Measurements from ENCODE around the gene APLNR. TPM values are rescaled to one million over a fixed set of nuclear protein-coding genes. Genes with fewer than 3 reads are reported as not detected.

The APLNR gene
- total RNA-seq, 1 experiment from 2014 or later = not detected

DNA sequence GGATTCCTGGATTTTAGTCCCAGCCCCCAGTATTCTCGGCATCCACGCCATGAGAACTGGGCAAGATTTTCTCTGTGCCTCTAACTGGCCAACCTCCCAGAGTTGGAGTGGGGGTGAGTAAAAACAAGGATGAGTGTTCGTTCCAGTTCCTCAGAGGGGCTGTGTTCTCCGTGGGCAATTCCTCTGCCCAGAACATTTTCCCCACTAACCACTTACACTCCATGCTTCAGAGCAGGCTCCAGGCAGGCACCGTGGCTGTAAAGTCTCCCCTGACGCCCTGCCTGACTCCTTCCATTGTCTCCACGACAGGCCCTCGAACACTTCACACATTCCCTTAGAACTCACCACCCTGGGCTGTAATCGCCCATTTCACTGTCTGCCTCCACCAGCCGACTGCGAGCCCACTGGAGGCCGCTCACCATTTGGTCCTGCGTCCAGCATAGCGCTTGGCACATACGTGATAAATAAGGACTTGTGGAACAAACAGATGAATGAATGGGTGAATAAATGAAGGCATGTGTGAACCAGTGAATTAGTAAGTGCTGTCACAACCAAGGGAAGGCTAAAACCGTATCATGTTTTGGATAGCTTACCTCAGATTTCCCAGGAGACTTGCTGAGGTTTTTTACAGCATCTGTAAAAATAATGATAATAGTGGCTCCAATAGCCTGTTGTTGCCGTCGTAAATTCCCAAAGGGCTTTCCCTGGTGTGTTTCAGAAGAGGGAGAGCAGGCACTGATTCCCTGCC is 6.1 kb downstream of the APLNR start:
- ChIA-PET POLR2A (no interaction called here), CTCF (interaction anchor here (1.0 kb wide), 1 partner anchor 18 kb away, joined by 3 read pairs; no protein-coding TSS in a partner anchor)
- DNase-seq (ENCODE audit: unreplicated experiment) = no peak
- no TSS peak for BruUV-seq (replicated peaks)
- Mint-ChIP-seq H3K27me3 (ENCODE audit: insufficient read depth, unreplicated experiment) (peaks cover 37% of the 10 kb centered on the region), H3K4me1 (ENCODE audit: insufficient read depth, unreplicated experiment) (no peaks in the 10 kb centered on the region), H3K27ac (ENCODE audit: low read depth, unreplicated experiment) (no peak overlapping the region), H3K9me3 (ENCODE audit: unreplicated experiment) (no peaks in the 10 kb centered on the region), H3K4me3 (ENCODE audit: unreplicated experiment) (no peak overlapping the region), H3K36me3 (ENCODE audit: insufficient read depth, unreplicated experiment) (no peaks in the 10 kb centered on the region)
- TF ChIP-seq CTCF (IDR thresholded peaks at IDR 0.05; ENCODE audit: unreplicated experiment) = no peak
- intact Hi-C loops (cut with micrococcal nuclease) = no loop called here

DNA sequence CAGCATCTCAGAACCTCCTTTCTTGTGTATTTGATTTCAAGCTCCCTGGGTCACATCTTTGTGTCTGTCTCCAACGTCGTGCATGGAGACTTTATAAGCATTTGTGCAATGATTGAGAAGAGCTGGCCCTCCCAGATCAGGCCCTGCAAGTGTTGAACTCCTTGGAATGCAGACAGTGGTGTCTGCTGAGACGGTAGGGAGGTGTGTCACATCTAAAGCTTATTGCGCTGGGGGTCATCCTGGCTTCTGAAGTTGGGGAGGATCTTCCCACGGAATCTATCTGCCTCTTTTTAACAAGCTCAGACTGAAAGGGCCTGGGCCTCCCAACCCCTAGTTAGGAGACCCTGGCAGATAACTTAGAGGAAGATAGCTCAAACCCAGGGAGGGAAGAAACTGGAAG is 6.7 kb downstream of the APLNR start:
- no peaks in the 10 kb centered on the region for H3K9me3 Mint-ChIP-seq (ENCODE audit: unreplicated experiment)
- peaks cover 37% of the 10 kb centered on the region for H3K27me3 Mint-ChIP-seq (ENCODE audit: insufficient read depth, unreplicated experiment)
- DNase-seq (ENCODE audit: unreplicated experiment) = no peak
- H3K36me3 Mint-ChIP-seq (ENCODE audit: insufficient read depth, unreplicated experiment) = no peaks in the 10 kb centered on the region
- no peaks in the 10 kb centered on the region for H3K4me1 Mint-ChIP-seq (ENCODE audit: insufficient read depth, unreplicated experiment)
- intact Hi-C loops (cut with micrococcal nuclease) = no loop called here
- no peak overlapping the region for H3K27ac Mint-ChIP-seq (ENCODE audit: low read depth, unreplicated experiment)
- no TSS peak for BruUV-seq (replicated peaks)
- CTCF ChIA-PET = interaction anchor here (1.0 kb wide), 1 partner anchor 19 kb away, joined by 3 read pairs; no protein-coding TSS in a partner anchor
- POLR2A ChIA-PET = no interaction called here
- no peak for TF ChIP-seq CTCF (IDR thresholded peaks at IDR 0.05; ENCODE audit: unreplicated experiment)
- H3K4me3 Mint-ChIP-seq (ENCODE audit: unreplicated experiment) = no peak overlapping the region

- no peak for TF ChIP-seq CTCF (IDR thresholded peaks at IDR 0.05; ENCODE audit: unreplicated experiment)
- POLR2A ChIA-PET = no interaction called here
- H3K36me3 Mint-ChIP-seq (ENCODE audit: insufficient read depth, unreplicated experiment) = no peaks in the 10 kb centered on the region
- no peaks in the 10 kb centered on the region for H3K9me3 Mint-ChIP-seq (ENCODE audit: unreplicated experiment)
- no peak for DNase-seq (ENCODE audit: unreplicated experiment)
- peaks cover 28% of the 10 kb centered on the region for H3K27me3 Mint-ChIP-seq (ENCODE audit: insufficient read depth, unreplicated experiment)
- H3K4me1 Mint-ChIP-seq (ENCODE audit: insufficient read depth, unreplicated experiment) = no peaks in the 10 kb centered on the region
- intact Hi-C loops (cut with micrococcal nuclease) = no loop called here
- CTCF ChIA-PET = no interaction called here
- H3K4me3 Mint-ChIP-seq (ENCODE audit: unreplicated experiment) = no peak overlapping the region
- no peak overlapping the region for H3K27ac Mint-ChIP-seq (ENCODE audit: low read depth, unreplicated experiment)
- BruUV-seq (replicated peaks) = no TSS peak
Measured at GRCh38 chr11:57228600-57228999, 8.4 kb downstream of the APLNR start.

- ChIA-PET CTCF (interaction anchor here (1.4 to 1.8 kb wide), 2 partner anchors 25 to 383 kb away, joined by 3 to 5 read pairs; no protein-coding TSS in a partner anchor), POLR2A (no interaction called here)
- DNase-seq (ENCODE audit: unreplicated experiment) = no peak
- intact Hi-C loops (cut with micrococcal nuclease) = no loop called here
- Mint-ChIP-seq H3K9me3 (ENCODE audit: unreplicated experiment) (no peaks in the 10 kb centered on the region), H3K4me3 (ENCODE audit: unreplicated experiment) (no peak overlapping the region), H3K36me3 (ENCODE audit: insufficient read depth, unreplicated experiment) (no peaks in the 10 kb centered on the region), H3K27me3 (ENCODE audit: insufficient read depth, unreplicated experiment) (no peaks in the 10 kb centered on the region), H3K4me1 (ENCODE audit: insufficient read depth, unreplicated experiment) (no peaks in the 10 kb centered on the region), H3K27ac (ENCODE audit: low read depth, unreplicated experiment) (no peak overlapping the region)
- BruUV-seq (replicated peaks) = no TSS peak
- TF ChIP-seq CTCF (IDR thresholded peaks at IDR 0.05; ENCODE audit: unreplicated experiment) = no peak
Measured at GRCh38 chr11:57224537-57224936, 12.5 kb downstream of the APLNR start.
